Loucy (cell line): ENCODE results near the gene ADAMTS2.

ENCODE experiments used
- H2AFZ ChIP-seq: fragments of 200-600 bp; sonication (generic); 2 replicates; pipeline ENCODE4 v1.6.0; 2016; ENCODE audit warnings: antibody characterized with exemption, mild to moderate bottlenecking, low read length, moderate library complexity
- H3F3A ChIP-seq: fragments of 200-600 bp; 2 replicates; pipeline ENCODE4 v1.6.0; 2016; ENCODE audit warnings: antibody characterized with exemption, low read depth, mild to moderate bottlenecking
- H3K27me3 ChIP-seq: fragments of 200-600 bp; sonication (generic); 2 replicates; pipeline ENCODE4 v1.6.1; 2014; ENCODE audit warnings: low read length, mild to moderate bottlenecking; ENCODE audit not compliant: insufficient read depth, poor library complexity, severe bottlenecking
- H3K36me3 ChIP-seq: fragments of 200-600 bp; sonication (generic); 2 replicates; pipeline ENCODE4 v1.6.1; 2016; ENCODE audit warnings: low read length; ENCODE audit not compliant: insufficient read depth
- H3K4me1 ChIP-seq: fragments of 200-600 bp; sonication (generic); 2 replicates; pipeline ENCODE4 v1.5.1; 2014; ENCODE audit warnings: low read length, mild to moderate bottlenecking; ENCODE audit not compliant: insufficient read depth, poor library complexity, severe bottlenecking
- H3K4me2 ChIP-seq: fragments of 200-600 bp; sonication (generic); 2 replicates; pipeline ENCODE4 v1.6.0; 2014; ENCODE audit warnings: antibody characterized with exemption, low read length, low read depth, mild to moderate bottlenecking; ENCODE audit not compliant: poor library complexity, severe bottlenecking
- H3K4me3 ChIP-seq: fragments of 200-600 bp; sonication (generic); 2 replicates; pipeline ENCODE4 v1.5.1; 2014; ENCODE audit warnings: low read length, mild to moderate bottlenecking, mixed read lengths; ENCODE audit not compliant: poor library complexity, severe bottlenecking
- H3K79me2 ChIP-seq: fragments of 200-600 bp; sonication (generic); 2 replicates; pipeline ENCODE4 v1.6.1; 2014; ENCODE audit warnings: low read length; ENCODE audit not compliant: insufficient read depth
- H3K9ac ChIP-seq: fragments of 200-600 bp; sonication (generic); 2 replicates; pipeline ENCODE4 v1.6.0; 2014; ENCODE audit warnings: mild to moderate bottlenecking, low read depth, low read length, moderate library complexity; ENCODE audit not compliant: poor library complexity, severe bottlenecking
- H3K9me2 ChIP-seq: fragments of 200-600 bp; sonication (generic); replicated peaks from 2 replicates; pipeline ENCODE4 v1.6.1; 2016; ENCODE audit warnings: low read depth, low read length, mixed read lengths
- H3K9me3 ChIP-seq: fragments of 200-600 bp; sonication (generic); 2 replicates; pipeline ENCODE4 v1.6.1; 2014; ENCODE audit warnings: mild to moderate bottlenecking, antibody characterized with exemption, low read length, low read depth; ENCODE audit not compliant: insufficient read depth
- H4K20me1 ChIP-seq: fragments of 200-600 bp; sonication (generic); 2 replicates; pipeline ENCODE4 v1.6.0; 2014; ENCODE audit warnings: antibody characterized with exemption, low read length, mild to moderate bottlenecking; ENCODE audit not compliant: insufficient read depth, poor library complexity, severe bottlenecking
- EZH2phosphoT487 ChIP-seq: fragments of 200-600 bp; IDR thresholded peaks from 2 replicates; pipeline ENCODE4 v1.6.1; 2018; ENCODE audit warnings: antibody characterized with exemption, mild to moderate bottlenecking, moderate library complexity, borderline replicate concordance
- TF ChIP-seq, protein P1 (sequence below): fragments of 200-600 bp; sonication (generic); conservative IDR thresholded peaks from 2 replicates; pipeline ENCODE4 v1.5.1; 2014; ENCODE audit warnings: mild to moderate bottlenecking, antibody characterized with exemption, low read length

Gene ADAMTS2

DNA sequence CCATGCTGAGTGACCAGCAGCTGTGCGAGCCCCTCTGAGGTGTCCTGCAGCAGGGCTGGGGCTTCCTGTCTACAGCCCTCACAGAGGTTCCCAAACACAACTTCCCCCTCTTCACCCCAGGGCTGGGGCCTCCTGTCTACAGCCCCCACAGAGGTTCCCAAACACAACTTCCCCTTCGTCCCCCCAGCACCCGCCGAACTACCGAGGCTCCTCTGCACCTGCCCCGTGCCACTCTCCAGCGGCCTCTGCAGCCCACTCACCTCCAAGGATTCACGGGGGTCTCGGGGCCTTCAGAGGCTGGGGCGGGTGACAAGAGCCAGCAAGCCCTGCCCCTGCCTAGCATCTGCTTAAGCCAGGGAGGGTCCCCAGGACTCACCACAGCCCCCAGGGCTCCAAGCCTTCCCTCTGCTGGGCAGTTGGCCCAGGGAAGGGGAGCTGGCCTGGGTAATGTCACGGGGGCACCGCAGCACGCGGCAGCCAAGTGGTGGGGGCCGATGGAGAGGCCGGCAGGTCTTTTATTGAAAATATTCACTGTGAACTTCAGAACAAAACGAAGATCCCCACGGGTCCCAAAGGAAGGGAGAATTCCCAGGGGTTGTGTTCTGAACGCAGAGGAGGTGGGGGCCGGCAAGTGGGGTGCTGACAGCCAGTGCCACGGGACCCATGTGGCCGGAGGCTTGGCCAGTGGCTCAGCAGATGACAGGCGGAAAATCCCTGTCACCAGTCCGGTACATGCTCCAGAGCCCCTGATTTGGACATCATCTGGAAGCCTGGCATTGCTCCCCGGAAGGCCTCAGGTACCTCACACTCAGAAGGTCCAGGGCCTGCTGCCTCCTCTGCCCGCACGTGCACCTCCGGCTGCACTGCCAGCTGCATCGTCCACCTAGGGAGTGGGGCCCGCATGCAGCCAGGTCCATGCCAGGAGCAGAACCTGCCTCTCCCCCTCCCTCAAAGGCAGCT, 125.3 kb downstream of the ADAMTS2 start:
- H3K4me3 ChIP-seq = no peak overlapping the region
- no peak overlapping the region for H3K9ac ChIP-seq
- no peaks in the 10 kb centered on the region for H3K9me3 ChIP-seq
- TF ChIP-seq, protein P1, sequence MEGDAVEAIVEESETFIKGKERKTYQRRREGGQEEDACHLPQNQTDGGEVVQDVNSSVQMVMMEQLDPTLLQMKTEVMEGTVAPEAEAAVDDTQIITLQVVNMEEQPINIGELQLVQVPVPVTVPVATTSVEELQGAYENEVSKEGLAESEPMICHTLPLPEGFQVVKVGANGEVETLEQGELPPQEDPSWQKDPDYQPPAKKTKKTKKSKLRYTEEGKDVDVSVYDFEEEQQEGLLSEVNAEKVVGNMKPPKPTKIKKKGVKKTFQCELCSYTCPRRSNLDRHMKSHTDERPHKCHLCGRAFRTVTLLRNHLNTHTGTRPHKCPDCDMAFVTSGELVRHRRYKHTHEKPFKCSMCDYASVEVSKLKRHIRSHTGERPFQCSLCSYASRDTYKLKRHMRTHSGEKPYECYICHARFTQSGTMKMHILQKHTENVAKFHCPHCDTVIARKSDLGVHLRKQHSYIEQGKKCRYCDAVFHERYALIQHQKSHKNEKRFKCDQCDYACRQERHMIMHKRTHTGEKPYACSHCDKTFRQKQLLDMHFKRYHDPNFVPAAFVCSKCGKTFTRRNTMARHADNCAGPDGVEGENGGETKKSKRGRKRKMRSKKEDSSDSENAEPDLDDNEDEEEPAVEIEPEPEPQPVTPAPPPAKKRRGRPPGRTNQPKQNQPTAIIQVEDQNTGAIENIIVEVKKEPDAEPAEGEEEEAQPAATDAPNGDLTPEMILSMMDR = no peak
- TF ChIP-seq EZH2phosphoT487 = no peak
- H2AFZ ChIP-seq = no peak overlapping the region
- no peaks in the 10 kb centered on the region for H3K27me3 ChIP-seq
- no peaks in the 10 kb centered on the region for H4K20me1 ChIP-seq
- no peaks in the 10 kb centered on the region for H3K4me1 ChIP-seq
- H3K9me2 ChIP-seq = no peaks in the 10 kb centered on the region
- no peak overlapping the region for H3K4me2 ChIP-seq
- H3K36me3 ChIP-seq = no peaks in the 10 kb centered on the region
- no peaks in the 10 kb centered on the region for H3K79me2 ChIP-seq
- no peaks in the 10 kb centered on the region for H3F3A ChIP-seq

DNA sequence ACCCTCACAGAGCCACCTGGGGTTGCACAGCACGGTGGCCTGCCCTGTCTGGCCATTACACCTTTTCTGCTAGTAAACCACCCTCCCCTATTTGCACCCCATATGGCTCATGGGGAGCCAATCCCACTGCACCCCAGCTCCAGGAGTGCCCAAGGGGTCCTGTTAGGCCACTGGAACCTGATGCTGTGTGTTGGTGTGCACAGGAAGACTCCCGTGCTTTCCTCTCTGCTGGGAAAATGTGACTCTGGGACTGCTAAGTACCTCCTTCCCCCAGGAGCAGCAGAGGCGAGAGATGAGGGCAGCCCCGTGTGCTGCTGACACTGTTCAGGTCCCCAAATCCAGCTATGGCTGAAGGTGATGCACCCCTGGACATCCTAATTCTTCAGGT, 126.3 kb downstream of the ADAMTS2 start:
- no peaks in the 10 kb centered on the region for H3K79me2 ChIP-seq
- no peaks in the 10 kb centered on the region for H3K36me3 ChIP-seq
- H3K4me3 ChIP-seq = no peak overlapping the region
- H4K20me1 ChIP-seq = no peaks in the 10 kb centered on the region
- TF ChIP-seq, protein P1 = no peak
- TF ChIP-seq EZH2phosphoT487 = no peak
- no peaks in the 10 kb centered on the region for H3K9me3 ChIP-seq
- no peaks in the 10 kb centered on the region for H3K9me2 ChIP-seq
- H3K4me2 ChIP-seq = no peak overlapping the region
- H3K4me1 ChIP-seq = no peaks in the 10 kb centered on the region
- no peaks in the 10 kb centered on the region for H3K27me3 ChIP-seq
- no peak overlapping the region for H3K9ac ChIP-seq
- no peaks in the 10 kb centered on the region for H3F3A ChIP-seq
- no peak overlapping the region for H2AFZ ChIP-seq

DNA sequence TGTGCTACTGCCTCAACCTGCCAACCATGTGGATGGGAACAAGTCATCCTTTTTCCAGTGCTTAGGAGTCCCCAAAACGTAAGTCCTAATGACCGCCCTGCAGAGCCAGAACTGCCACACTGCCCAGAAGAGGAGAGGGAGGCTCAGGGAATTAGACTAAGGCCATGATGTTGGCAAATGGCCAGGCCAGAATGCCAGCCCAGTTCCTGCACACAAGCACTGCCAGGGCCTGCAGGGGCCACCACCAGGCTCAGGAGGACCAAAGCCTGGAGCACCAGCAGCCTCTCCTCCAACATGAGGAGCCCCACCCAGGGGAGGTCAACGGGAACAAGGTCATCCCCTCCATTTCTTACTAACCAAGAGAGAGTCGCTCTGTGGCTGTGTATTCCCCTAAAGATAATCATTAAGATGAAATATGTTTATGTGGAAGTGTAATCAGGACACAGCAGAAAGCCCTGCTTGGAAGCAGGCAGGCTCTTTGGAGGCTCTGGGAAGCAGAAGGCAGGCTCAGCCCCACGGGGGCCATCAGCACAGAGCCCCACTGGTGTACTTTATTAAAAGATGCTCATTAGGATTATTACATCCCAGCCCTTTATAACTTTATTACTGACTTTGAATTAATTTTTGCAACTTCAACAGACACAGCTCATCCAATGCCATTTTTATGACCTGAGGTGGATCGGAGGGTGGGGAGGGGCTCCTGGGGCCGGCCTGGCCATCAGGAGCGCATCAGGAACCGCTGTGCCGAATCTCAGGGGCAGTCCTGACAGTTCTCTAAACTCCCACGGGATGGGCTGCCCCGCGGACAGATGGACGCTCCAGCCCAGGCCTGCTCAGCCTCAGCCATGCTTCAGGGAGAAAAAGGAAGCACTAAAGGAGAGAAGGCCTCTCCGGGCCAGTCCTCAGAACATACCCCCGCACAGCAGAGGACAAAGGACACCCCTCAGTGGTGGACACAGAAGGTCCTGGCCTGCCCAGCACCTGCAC, 127.0 kb downstream of the ADAMTS2 start:
- Histone ChIP-seq H3K27me3 (no peaks in the 10 kb centered on the region), H3K9ac (no peak overlapping the region), H3K9me2 (no peaks in the 10 kb centered on the region), H3K4me2 (no peak overlapping the region), H3F3A (no peaks in the 10 kb centered on the region), H3K79me2 (no peaks in the 10 kb centered on the region), H3K36me3 (no peaks in the 10 kb centered on the region), H3K4me3 (no peak overlapping the region), H4K20me1 (no peaks in the 10 kb centered on the region), H3K9me3 (no peaks in the 10 kb centered on the region), H2AFZ (no peak overlapping the region), H3K4me1 (no peaks in the 10 kb centered on the region)
- no peak for TF ChIP-seq EZH2phosphoT487
- TF ChIP-seq, protein P1 = no peak
